ENCODE data around the gene MOB1B.
"Not testable (repeated sequence)": the region's sequence is repeated elsewhere in the genome, so short reads cannot be mapped to it uniquely, and the experiment has no call there.

MOB1B gene

DNA sequence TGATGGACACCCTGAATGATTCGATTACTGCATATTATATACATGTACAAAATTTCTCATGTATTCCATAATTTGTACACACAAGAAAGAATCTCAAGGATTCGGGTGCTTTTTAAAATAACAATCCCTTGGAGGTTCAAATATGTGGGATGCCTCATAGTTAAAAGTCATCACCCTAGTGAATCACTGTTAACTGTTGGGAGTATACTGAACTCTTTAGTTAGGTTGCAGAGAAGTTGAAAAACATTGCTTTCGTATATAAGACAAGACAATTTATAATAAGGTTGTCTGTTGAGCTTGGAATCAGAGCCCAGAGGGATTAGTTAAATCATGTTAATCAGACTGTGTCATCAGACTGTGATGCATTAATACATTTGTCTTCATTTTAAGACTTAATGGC, 106.9 kb downstream of the MOB1B start:
- DNase-seq (ENCODE audit: low read depth), result no peak

DNA sequence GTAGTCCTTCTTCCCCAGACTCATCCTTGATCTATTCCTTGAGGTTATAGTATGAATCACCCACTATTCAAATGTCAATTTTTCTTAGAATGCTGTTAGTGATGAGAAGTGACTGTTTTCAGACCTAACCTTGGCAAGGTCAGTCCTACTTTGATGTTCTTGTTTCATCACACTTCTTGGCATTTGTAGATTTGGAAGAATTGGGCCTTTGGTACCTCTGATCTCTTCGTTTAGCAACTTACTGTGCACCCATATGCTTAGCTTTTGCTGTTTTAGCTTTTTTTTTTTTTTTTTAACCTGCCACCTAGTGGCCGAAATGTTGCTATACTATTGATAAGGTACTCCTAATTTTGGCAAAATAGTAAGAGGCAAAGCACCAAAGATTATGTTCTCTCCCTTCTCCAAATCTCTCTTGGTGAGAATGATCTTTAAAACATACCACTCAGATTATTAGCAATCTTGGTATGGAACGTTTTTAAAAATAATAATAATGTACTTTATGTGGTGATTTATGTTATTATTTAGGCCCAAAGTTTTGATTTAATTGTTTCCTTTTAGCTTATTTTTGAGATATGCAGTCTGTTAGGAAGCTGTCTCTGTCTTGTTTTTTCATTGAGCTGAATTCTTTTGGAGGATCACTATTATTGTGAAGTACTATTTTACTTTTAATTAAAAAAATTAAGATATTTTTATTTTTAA, 107.9 kb downstream of the MOB1B start:
- DNase-seq (ENCODE audit: low read depth), result no peak

DNA sequence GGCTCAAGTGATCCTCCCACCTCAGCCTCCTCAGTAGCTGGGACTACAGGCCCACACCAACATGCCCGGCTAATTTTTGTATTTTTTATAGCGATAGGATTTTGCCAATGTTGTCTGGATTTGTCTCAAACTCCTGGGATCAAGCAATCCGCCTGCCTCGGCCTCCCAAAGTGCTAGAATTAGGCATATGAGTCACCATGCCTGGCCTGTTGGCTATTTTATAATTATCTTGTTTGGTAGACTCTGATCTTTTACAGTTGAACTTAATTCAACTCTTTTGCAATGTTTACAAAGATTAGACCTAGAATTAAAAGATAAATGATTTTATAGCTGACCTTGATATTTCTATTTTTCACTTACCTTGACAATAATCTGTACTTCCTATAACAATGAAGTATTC, 109.3 kb downstream of the MOB1B start:
- DNase-seq (ENCODE audit: low read depth), result no peak

DNA sequence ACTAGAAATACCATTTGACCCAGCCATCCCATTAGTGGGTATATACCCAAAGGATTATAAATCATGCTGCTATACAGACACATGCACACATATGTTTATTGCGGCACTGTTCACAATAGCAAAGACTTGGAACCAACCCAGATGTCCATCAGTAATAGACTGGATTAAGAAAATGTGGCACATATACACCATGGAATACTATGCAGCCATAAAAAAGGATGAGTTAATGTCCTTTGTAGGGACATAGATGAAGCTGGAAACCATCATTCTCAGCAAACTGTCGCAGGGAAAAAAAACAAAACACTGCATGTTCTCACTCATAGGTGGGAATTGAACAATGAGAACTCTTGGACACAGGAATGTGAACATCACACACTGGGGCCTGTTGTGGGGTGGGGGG, 115.2 kb downstream of the MOB1B start:
- DNase-seq (ENCODE audit: low read depth), result not testable (repeated sequence)

DNA sequence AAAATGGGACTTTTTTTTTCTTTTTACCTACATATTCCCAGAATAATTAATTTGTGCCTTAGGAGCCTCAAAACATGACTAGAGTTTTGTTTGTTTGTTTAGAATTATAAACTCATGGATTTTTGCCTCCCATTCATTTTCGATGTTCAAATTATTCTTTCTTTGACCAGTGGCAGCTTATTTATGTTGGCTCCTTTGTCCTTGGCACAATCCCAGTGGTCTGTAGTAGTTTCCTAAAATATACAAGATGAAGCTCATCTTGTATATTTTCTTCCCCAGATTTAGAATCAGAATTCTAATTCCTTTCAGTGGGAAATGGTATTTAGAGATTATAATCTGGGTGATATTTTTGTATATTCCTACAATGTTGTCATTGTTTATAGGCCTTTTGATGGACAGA, 118.4 kb downstream of the MOB1B start:
- no peak for DNase-seq (ENCODE audit: low read depth)

DNA sequence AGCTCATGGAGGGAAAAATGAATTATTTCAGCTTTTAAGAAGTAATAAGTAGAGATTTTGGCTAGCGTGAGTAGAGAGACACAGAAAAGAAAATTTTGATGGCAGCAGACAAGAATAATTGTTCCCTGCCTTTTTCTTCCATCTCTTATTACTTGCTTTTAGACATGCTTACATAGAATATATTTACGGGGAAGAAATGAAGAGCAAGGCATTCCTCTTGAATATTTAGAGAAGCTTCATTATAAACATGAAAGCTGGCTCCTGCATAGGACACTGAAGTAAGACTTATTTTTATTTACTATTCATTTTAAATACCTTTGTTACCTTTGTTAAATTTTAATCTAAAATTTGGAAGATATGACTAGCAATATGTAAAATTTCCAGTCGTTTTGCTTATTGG, 123.5 kb downstream of the MOB1B start:
- DNase-seq (ENCODE audit: low read depth), result no peak

DNA sequence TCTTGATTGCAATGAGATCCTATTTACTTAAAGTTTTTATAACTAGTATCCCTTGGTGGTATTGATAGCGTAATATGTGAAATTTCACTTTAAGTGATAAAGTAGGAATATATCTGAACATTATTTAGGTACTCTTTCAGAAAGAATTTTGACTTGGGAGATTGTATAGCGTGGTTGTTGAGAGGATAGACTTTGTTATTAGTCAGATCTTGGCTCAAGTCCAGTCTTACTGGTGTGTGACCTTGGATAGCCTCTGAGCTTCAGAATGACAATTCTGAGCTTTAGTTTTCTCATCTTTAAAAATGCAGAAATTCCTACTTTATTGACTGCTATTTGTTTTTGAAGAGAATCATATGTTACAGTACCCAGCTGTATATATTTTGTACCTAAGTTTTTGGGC, 123.9 kb downstream of the MOB1B start:
- DNase-seq (ENCODE audit: low read depth), result no peak

DNA sequence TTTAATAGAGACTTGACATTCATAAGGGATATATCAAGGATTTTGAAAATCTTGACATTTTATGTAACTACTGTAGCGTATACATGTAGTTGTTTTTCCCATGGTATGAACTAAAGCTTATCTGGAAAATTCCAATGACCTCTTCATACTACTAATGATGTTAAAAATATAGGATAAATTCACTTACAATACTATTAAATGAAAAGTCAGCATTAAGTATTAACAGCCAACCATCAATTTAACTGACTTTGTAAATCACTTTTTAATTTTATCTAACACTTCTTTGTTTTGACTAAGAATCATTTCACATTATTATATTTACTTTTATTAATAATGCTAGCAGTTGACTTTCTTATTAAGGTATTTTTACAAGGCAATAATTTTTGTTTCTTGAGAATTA, 125.4 kb downstream of the MOB1B start:
- DNase-seq (ENCODE audit: low read depth), result no peak

DNA sequence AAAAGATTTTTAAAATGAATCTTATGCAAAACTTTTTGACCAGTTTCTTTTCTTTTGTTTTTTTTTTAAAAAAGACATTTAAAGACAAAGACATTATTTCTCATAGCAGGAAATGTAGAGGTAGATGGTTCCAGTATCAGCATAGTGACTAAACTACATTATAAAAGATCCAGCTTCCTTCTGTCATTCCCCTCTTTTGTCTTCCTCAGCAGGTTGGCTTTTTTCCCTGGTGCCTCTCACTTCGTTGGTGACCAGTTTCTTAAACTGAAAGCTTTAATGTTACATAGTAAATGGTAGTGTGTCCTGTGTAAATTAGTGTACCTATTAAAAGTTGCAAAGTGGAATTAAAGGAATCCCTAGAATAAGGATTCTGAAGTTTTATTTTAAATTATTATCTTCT, 127.3 kb downstream of the MOB1B start:
- DNase-seq (ENCODE audit: low read depth), result no peak

DNA sequence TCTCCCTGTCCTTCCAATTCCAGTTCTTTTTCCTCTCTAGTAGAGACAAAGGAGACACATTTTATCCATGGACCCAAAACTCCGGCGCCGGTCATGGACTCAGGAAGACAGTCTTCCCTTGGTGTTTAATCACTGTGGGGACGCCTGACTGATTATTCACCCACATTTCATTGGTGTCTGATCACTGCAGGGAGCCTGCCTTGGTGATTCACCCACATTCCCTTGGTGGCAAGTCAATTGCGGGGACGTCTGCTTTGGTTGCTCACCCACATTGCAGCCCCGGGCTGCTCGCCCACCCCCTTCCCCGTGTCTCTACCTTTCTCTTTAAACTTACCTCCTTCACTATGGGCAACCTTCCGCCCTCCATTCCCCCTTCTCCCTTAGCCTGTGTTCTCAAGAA, 129.9 kb downstream of the MOB1B start:
- not testable (repeated sequence) for DNase-seq (ENCODE audit: low read depth)
